Activated CD8-positive, alpha-beta memory T cell treated with anti-CD3 and anti-CD28 coated beads for 1 hour (primary cell): Measurements from ENCODE around the gene ALLC.
"Not testable (repeated sequence)": the region's sequence is repeated elsewhere in the genome, so short reads cannot be mapped to it uniquely, and the experiment has no call there.

Experiments
- DNase-seq, 2 donors: peaks; one replicate each; pipeline ENCODE4 v3.0.0-alpha.2; 2020; ENCODE audit warnings: low read depth in 1 of 2; ENCODE audit errors: extremely low read depth in 1 of 2

The ALLC gene

DNA sequence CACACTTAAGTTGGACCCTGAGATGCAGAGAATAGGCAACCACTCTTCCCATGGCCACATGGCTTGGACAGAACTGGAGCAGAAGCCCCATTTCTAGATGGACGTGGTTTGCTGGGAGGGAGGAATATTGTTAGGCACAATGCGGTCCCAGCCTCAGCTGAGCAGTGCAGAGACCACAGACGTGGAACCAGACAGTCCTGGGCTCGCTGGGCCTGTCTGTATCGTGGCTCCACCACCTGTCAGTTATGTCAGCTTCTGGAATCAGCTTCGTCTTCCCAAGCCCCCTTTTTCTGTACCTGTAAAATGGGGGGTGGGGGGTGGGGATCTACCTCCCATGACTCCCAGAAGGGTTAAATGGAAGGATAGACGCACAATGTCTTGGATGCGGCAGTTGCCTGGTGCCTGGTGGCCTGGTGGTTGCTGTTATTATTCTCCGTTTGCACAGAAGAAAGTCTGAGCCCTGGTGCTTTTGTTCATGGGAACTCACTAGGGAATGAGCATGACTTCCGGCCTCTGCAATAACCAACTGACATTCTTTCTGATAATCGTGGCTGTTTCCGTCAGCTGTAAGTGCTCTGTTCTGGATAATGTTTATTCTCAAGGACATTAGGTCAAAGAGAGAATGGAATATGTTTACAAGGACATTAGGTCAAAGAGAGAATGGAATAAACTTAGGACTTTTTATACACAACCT is 31.7 kb upstream of the ALLC start:
- DNase-seq = no peak

DNA sequence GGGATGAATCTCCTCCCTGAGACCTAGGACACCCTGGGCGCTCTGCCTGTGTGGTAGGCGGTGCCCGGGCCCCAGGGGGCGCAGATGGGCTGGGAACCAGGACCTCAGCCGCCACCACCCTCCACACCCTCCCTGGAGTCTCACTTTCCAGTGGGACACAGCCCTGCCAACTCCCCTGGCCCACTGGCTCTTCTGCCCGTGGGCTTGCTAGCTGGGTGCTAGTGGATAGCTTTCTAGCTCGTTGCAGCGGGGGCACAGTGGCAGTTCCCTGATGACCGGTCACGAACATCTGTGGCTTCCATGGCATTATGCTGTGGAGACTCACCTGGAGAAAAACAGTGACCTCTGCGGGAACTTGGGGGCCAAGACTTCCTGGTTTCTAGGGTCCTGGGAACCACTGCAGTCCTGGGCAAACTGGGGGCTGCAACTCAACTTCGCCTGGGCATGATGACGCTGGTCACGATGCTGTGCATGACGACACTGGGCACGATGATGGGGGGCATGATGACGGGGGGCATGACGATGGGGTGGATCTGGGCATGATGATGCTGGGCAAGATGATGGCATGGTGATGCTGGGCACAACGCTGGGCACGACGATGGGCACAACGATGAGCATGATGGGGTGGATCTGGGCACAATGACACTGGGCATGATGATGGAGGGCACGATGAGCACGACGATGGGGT is 31.0 kb upstream of the ALLC start:
- no peak for DNase-seq

GRCh38 chr2:3627500-3628100 is 30.4 kb upstream of the ALLC start:
- DNase-seq = no peak

GRCh38 chr2:3628241-3628679 is 29.7 kb upstream of the ALLC start:
- DNase-seq = no peak

- no peak for DNase-seq
These were observed 29.2 kb upstream of the ALLC start for GRCh38 chr2:3628800-3629199.

DNA sequence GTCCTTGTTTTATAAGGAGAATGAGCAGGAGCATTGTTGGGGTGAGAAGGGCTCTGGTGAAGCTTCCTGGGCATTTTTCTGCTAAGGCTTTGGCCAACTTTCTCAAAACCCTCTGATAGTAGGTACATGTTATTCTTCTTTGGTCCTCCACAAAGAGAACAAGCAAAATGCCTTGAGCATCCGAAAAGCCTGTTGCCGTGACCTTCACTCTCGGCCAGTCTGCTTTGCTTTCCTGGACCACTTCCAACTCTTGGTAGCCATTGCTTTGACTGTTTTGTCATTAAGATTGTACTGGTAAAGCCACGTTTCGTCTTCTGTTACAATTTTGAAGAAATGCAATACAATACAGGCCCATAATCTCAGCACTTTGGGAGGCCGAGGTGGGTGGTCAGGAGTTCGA is 27.4 kb upstream of the ALLC start:
- DNase-seq = no peak

DNA sequence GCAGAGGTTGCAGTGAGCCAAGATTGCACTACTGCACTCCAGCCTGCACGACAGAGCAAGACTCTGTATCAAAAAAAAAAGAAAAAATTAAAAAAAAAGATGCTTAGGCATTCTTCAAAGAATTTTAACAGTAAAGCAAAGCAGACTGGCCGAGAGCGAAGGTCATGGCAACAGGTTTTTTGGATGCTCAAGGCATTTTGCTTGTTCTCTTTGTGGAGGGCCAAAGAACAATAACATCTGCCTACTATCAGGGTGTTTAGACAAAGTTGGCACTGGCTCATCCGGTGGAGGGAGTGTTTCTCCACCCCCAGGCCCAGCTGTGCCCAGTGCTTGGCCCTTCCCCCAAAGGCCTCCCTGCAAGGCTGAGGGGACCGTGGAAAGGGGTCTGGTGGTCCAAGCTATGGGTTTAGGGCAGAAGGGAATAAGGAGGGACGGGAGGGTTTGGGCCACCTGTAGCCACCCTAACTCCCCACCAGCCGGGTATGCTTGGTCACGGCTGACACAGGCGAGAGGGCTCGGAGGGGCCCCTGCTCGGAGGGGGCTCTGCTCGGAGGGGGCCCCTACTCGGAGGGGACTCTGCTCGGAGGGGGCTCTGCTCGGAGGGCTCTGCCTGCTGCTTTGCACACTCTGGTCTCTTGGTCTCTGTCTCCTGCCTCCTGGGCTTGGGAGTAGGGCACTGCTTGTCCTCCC is 26.7 kb upstream of the ALLC start:
- no peak for DNase-seq

DNA sequence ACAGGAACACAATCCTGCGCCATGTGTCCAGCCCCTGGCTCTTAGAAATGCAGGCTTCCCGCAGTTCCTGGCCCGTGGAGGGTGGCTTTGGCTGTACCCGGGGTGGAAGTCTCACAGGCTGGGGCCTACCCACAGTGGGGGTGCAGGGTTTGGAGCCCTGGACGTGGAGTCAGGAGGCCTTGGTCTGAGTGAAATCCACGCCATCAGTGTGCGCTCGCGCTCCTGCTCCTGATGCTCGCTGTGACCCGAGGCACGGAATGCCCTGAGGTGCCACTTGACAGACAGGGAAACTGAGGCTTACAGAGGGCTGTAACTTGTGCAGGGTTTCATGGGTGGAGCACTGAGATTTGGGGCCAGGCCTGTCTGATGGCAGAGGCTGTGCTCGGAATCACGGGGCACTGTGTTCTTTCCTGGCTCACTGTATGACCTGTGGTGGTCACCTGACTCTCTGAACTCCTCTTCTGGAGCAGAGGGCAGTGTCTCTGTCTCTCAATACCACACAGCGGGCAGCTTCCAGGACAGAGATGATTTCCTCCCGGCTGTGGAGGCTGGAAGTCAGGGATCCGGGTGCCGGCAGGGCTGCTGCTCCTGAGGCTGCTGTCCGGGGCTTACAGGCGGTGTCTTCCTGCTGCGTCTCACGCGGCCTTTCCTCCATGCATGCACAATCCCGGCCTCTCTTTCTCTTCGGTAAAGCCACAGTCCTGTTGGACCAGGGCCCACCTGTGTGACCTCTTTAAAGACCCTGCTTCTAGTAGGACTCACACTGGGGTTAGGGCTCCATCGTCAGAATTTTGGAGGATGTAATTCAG is 25.9 kb upstream of the ALLC start:
- DNase-seq = no peak

- DNase-seq = no peak
These were observed 24.7 kb upstream of the ALLC start for GRCh38 chr2:3633089-3633981.

- DNase-seq = no peak
These were observed 23.9 kb upstream of the ALLC start for GRCh38 chr2:3633982-3634595.

- no peak for DNase-seq
These were observed 23.3 kb upstream of the ALLC start for GRCh38 chr2:3634596-3635121.

DNA sequence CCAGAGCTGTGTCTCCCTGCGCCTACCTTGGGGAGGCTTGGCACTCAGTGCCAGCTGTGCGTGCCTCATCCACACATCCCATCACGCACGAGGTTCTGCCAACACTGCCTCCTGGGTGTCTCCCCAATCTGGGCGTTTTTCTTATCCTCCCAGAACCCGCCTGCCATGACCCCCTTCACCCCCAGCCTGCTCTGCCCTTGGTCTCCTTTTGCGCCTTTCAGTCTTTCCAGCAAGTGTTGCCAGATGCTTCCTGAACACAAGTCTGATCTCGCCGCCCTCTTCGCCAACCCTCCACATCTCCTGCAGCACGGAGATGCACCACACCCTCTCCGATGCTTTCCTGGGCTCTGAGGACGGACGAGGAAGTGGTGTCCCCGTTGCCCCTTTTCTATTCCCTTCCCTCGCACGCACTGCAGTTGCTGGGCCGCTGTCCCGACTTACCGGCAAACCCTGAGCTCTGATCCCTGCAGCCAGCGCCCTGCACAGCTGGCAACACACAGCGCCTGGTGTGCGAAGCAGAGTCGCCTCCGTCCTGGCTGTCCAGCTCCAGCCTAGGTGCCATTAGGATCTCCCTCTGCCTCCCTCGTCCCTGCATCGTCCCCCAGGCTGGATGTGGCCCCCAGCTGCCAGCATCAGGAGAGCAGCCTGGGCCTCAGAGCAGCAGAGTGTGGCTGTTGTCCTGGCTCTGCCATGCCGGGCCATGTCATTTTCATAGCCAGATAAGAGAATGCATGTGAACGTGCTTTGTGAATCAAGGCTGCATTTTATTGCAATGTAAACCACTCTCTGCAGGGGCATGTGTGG is 22.6 kb upstream of the ALLC start:
- DNase-seq = no peak

- DNase-seq = not testable (repeated sequence)
These were observed 22.0 kb upstream of the ALLC start for GRCh38 chr2:3635975-3636327.

DNA sequence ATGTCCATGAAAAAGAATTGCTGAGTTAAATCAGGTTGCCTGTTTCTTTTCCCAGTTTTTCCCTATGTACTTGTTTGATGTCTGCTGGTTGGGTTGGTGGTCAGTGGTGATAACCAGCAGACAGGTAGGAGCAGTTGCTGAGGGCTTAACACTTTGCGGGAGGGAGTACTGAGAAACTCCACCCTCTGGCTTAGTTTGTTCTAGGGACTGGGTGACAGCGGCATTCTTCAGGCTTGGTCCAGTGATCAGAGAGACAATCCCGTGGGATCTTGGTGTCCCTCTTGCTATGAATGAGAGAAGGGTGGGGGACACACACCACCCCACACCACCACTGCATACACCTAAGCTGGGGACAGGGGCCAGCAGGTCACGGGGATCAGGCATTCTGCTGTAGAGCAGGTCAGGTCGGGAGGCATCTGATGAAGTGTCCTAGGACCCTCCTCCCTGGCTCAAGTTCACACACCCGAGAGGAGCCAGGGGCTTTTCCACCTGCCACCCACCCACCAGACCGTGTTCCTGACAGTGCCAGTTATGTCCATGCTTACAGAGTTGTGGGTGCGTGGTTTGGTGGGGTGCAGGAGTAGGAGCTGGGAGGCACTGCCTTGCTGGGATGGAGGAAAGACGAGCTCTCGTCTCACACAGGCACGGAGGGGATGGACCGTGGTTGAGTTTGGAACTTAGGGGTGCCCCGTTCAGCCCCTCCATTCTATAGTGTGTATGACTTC is 21.3 kb upstream of the ALLC start:
- no peak for DNase-seq

GRCh38 chr2:3637311-3637675 is 20.7 kb upstream of the ALLC start:
- no peak for DNase-seq

GRCh38 chr2:3637692-3638455 is 20.1 kb upstream of the ALLC start:
- no peak for DNase-seq

DNA sequence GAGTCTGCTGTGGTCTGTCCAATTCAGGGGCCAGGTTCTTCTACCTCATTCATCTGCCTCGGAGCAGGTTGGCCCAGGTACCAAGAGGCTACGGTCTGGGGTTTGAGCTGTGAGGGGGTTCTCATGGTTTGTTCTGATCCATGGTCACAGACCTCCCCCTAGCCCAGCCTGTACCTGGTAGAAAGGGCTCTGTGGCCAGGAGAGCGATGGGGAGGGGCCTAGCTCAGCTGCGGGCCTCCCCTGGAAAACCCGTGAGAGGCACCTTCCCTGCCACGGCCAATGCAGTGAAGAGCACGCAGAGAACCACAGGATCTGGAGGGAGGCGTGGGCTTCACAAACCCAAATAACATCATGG is 19.6 kb upstream of the ALLC start:
- no peak for DNase-seq
